Transverse colon (tissue), 4 donors: Measurements from ENCODE around the gene EIF4E3.

ENCODE experiments used
- CTCF ChIP-seq, 5 experiments: fragments of 200-600 bp in 3 of 5; fragments of 450-650 bp in 2 of 5; sonication (generic) in 3 of 5; IDR thresholded peaks; 1 replicate in 2 of 5; 2 replicates in 3 of 5; pipeline ENCODE4 v1.5.1; 2016 to 2017; ENCODE audit warnings: antibody characterized with exemption in 5 of 5, inconsistent platforms in 3 of 5, mild to moderate bottlenecking in 2 of 5, moderate library complexity in 1 of 5
- POLR2A ChIP-seq: fragments of 450-650 bp; IDR thresholded peaks from one replicate; pipeline ENCODE4 v1.6.1; 2016; ENCODE audit warnings: antibody characterized with exemption, mild to moderate bottlenecking, moderate library complexity
- POLR2AphosphoS5 ChIP-seq, 3 donors: sonication (generic); formaldehyde crosslinking; IDR thresholded peaks; one replicate each; pipeline ENCODE4 v1.6.1; 2016; ENCODE audit warnings: antibody characterized with exemption in 3 of 3

- TF ChIP-seq POLR2AphosphoS5 (IDR thresholded peaks at IDR 0.05) (no peak), CTCF (IDR thresholded peaks at IDR 0.05) (no peak), POLR2A (no peak)
These were observed 52.4 kb downstream of the EIF4E3 start for GRCh38 chr3:71672807-71673206.
